ENCODE data around the gene PDE6D.

PDE6D gene

DNA sequence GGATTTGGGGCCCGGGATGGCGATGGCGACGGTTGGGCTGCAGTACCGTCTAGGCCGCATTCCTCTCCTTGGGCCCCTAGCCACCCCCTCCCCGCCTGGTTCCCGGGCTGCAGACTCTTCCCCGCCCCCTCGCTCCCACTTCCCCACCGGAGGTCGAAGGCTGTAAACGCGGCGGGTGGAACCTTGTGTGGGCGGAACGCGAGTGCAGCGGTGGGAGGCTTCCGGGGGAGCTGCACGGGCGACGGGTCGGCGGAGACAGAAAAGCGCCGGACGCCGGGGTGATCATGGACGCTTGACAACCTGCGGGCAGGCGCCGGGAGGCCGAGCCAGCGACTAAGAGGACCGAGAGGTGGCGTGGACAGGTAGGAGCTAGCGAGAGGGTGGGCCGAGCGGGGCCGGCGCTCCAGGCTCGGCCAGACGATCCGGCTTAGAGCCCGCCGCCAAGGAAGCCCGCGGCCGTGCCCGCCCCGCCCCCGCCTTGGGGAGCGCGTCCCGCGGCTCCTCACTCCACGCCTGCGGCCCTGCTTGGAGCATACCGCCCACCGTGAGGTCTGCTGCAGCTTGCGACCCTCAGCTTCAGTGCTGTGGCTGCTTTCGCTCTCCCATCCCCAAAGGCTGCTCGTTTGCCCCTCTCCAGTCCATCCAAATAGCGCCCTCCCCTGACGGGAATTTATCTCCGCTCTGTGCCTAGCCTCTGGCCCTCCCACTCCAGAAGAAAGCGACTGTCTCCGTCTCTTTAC is 5.3 kb upstream of the PDE6D start, which contains the start of gene COPS7B (continued):
- TF ChIP-seq ZNF121 (tag by site-specific recombination; IDR thresholded peaks at IDR 0.05) (0 out of 2 replicates have a peak, but pooled peaks have one; percentile 9), ZNF169 (tag by site-specific recombination; IDR thresholded peaks at IDR 0.05) (no peak), PRDM6 (tag by site-specific recombination; IDR thresholded peaks at IDR 0.05) (no peak), MEIS1 (CRISPR knock-in tag; IDR thresholded peaks at IDR 0.05; ENCODE audit: borderline replicate concordance) (no peak), PRDM1 (tag by site-specific recombination; IDR thresholded peaks at IDR 0.05) (no peak), ZNF350 (tag by site-specific recombination; IDR thresholded peaks at IDR 0.05) (no peak), GLI4 (tag by site-specific recombination; IDR thresholded peaks at IDR 0.05) (peak; percentile 85; the same call in 1 of the 2 replicates), ZNF311 (tag by site-specific recombination; IDR thresholded peaks at IDR 0.05; ENCODE audit: borderline replicate concordance) (no peak), ZNF621 (tag by site-specific recombination; IDR thresholded peaks at IDR 0.05) (no peak), ZNF223 (tag by site-specific recombination; IDR thresholded peaks at IDR 0.05) (no peak), ZNF114 (tag by site-specific recombination; IDR thresholded peaks at IDR 0.05) (no peak), MZF1 (tag by site-specific recombination; IDR thresholded peaks at IDR 0.05; ENCODE audit: borderline replicate concordance) (no peak; the same call in 1 of the 2 replicates), PRDM4 (tag by site-specific recombination; IDR thresholded peaks at IDR 0.05) (peak; percentile 76), ZNF792 (tag by site-specific recombination; IDR thresholded peaks at IDR 0.05) (no peak), ZNF626 (tag by site-specific recombination; IDR thresholded peaks at IDR 0.05) (0 out of 2 replicates have a peak, but pooled peaks have one; percentile 61), ZNF610 (tag by site-specific recombination; IDR thresholded peaks at IDR 0.05; ENCODE audit: borderline replicate concordance) (peak; percentile 59; the same call in 1 of the 2 replicates), ZNF623 (tag by site-specific recombination; IDR thresholded peaks at IDR 0.05) (no peak), ZNF830 (tag by site-specific recombination; IDR thresholded peaks at IDR 0.05; ENCODE audit: low read depth) (no peak), KLF9 (tag by site-specific recombination; IDR thresholded peaks at IDR 0.05; ENCODE audit: low read depth) (peak; percentile 72), ZNF639 (tag by site-specific recombination; IDR thresholded peaks at IDR 0.05) (peak; percentile 97), ZNF112 (tag by site-specific recombination; IDR thresholded peaks at IDR 0.05) (no peak), ZNF660 (tag by site-specific recombination; IDR thresholded peaks at IDR 0.05) (peak; percentile 96), ZFP69B (tag by site-specific recombination; IDR thresholded peaks at IDR 0.05) (peak; percentile 74)
- TF ChIP-seq, protein P1, sequence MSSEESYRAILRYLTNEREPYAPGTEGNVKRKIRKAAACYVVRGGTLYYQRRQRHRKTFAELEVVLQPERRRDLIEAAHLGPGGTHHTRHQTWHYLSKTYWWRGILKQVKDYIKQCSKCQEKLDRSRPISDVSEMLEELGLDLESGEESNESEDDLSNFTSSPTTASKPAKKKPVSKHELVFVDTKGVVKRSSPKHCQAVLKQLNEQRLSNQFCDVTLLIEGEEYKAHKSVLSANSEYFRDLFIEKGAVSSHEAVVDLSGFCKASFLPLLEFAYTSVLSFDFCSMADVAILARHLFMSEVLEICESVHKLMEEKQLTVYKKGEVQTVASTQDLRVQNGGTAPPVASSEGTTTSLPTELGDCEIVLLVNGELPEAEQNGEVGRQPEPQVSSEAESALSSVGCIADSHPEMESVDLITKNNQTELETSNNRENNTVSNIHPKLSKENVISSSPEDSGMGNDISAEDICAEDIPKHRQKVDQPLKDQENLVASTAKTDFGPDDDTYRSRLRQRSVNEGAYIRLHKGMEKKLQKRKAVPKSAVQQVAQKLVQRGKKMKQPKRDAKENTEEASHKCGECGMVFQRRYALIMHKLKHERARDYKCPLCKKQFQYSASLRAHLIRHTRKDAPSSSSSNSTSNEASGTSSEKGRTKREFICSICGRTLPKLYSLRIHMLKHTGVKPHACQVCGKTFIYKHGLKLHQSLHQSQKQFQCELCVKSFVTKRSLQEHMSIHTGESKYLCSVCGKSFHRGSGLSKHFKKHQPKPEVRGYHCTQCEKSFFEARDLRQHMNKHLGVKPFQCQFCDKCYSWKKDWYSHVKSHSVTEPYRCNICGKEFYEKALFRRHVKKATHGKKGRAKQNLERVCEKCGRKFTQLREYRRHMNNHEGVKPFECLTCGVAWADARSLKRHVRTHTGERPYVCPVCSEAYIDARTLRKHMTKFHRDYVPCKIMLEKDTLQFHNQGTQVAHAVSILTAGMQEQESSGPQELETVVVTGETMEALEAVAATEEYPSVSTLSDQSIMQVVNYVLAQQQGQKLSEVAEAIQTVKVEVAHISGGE (tag by site-specific recombination; conservative IDR thresholded peaks at IDR 0.05; ENCODE audit: low read depth): peak; percentile 99
- TF ChIP-seq, protein P2, sequence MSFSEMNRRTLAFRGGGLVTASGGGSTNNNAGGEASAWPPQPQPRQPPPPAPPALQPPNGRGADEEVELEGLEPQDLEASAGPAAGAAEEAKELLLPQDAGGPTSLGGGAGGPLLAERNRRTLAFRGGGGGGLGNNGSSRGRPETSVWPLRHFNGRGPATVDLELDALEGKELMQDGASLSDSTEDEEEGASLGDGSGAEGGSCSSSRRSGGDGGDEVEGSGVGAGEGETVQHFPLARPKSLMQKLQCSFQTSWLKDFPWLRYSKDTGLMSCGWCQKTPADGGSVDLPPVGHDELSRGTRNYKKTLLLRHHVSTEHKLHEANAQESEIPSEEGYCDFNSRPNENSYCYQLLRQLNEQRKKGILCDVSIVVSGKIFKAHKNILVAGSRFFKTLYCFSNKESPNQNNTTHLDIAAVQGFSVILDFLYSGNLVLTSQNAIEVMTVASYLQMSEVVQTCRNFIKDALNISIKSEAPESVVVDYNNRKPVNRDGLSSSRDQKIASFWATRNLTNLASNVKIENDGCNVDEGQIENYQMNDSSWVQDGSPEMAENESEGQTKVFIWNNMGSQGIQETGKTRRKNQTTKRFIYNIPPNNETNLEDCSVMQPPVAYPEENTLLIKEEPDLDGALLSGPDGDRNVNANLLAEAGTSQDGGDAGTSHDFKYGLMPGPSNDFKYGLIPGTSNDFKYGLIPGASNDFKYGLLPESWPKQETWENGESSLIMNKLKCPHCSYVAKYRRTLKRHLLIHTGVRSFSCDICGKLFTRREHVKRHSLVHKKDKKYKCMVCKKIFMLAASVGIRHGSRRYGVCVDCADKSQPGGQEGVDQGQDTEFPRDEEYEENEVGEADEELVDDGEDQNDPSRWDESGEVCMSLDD (tag by site-specific recombination; IDR thresholded peaks at IDR 0.05): peak; percentile 60
- TF ChIP-seq, protein P3, sequence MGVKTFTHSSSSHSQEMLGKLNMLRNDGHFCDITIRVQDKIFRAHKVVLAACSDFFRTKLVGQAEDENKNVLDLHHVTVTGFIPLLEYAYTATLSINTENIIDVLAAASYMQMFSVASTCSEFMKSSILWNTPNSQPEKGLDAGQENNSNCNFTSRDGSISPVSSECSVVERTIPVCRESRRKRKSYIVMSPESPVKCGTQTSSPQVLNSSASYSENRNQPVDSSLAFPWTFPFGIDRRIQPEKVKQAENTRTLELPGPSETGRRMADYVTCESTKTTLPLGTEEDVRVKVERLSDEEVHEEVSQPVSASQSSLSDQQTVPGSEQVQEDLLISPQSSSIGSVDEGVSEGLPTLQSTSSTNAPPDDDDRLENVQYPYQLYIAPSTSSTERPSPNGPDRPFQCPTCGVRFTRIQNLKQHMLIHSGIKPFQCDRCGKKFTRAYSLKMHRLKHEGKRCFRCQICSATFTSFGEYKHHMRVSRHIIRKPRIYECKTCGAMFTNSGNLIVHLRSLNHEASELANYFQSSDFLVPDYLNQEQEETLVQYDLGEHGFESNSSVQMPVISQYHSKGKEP (tag by site-specific recombination; IDR thresholded peaks at IDR 0.05): peak; percentile 45; the same call in 1 of the 2 replicates

Measured in HEK293 (cell line).